HCT116 (cell line): ENCODE results near the gene RAD51AP2. TPM values are rescaled to one million over a fixed set of nuclear protein-coding genes. Genes with fewer than 3 reads are reported as not detected.

Experiments used
- ATAC-seq: fragments of 200-7000 bp; cut with Tn5 transposase; 2 replicates; pipeline ENCODE4 v1.9.1; 2020; ENCODE audit warnings: mild to moderate bottlenecking, moderate library complexity
- BruUV-seq: library from RNA; stranded (reverse); fragments of 400-500 nt; replicated peaks from 2 replicates; lab custom pipeline; 2021; lab: Mats Ljungman, UMichigan
- CTCF ChIA-PET: fragments of 300-600 bp; sonication (Branson Sonifier 250); formaldehyde crosslinking; loops from one replicate; lab custom pipeline; 2021; ENCODE audit warnings: antibody characterized with exemption; lab: Charles Lee
- POLR2A ChIA-PET: fragments of 300-600, 350-600 bp; sonication (Branson Sonifier 250); formaldehyde crosslinking; loops from one replicate; lab custom pipeline; 2021; ENCODE audit warnings: antibody characterized with exemption; lab: Charles Lee
- RAD21 ChIA-PET, 2 experiments: fragments of 300-600 bp; sonication (Branson Sonifier 250); formaldehyde crosslinking; loops; one replicate each; lab custom pipeline; 2023; ENCODE audit warnings: low total read pairs in 2 of 2; ENCODE audit not compliant: uncharacterized antibody in 2 of 2, unreplicated experiment in 2 of 2, low non-redundant PET in 1 of 2; lab: Charles Lee
- DNase-seq: peaks from one replicate; pipeline ENCODE4 v3.0.0-alpha.2; 2010; ENCODE audit warnings: low read depth, low spot score
- H2AFZ ChIP-seq: fragments of 200-600 bp; shearing (Covaris generic), sonication (generic); 2 replicates; pipeline ENCODE4 v1.6.1; 2017; ENCODE audit warnings: low read depth, mixed run types, mixed read lengths, antibody characterized with exemption, low read length; ENCODE audit not compliant: poor library complexity, severe bottlenecking
- H3K27ac ChIP-seq: 2 replicates; pipeline ENCODE4 v1.5.1; 2012; ENCODE audit warnings: low read depth, low read length
- H3K27me3 ChIP-seq: fragments of 200-600 bp; sonication (generic); 2 replicates; pipeline ENCODE4 v1.6.1; 2016; ENCODE audit warnings: mixed run types, low read length, mixed read lengths; ENCODE audit not compliant: insufficient read depth
- H3K36me3 ChIP-seq, 2 experiments: fragments of 200-500 bp in 1 of 2; fragments of 200-600 bp in 1 of 2; sonication (Bioruptor generic) in 1 of 2; sonication (generic) in 1 of 2; 2 replicates each; pipeline versions ENCODE4 v1.5.1 to v1.6.1; 2014 to 2016; ENCODE audit warnings: low read length in 2 of 2, inconsistent platforms in 1 of 2, mixed read lengths in 1 of 2, mixed run types in 1 of 2; ENCODE audit not compliant: insufficient read depth in 2 of 2, control insufficient read depth in 1 of 2
- H3K4me1 ChIP-seq, 2 experiments: fragments of 200-600 bp in 1 of 2; sonication (generic) in 1 of 2; 2 replicates each; pipeline versions ENCODE4 v1.5.1 to v1.6.1; 2012 to 2017; ENCODE audit warnings: low read length in 2 of 2, inconsistent platforms in 1 of 2, mild to moderate bottlenecking in 1 of 2, mixed read lengths in 1 of 2, mixed run types in 1 of 2, moderate library complexity in 1 of 2; ENCODE audit not compliant: insufficient read depth in 2 of 2, control insufficient read depth in 1 of 2
- H3K4me2 ChIP-seq: fragments of 200-600 bp; sonication (generic); 2 replicates; pipeline ENCODE4 v1.6.1; 2017; ENCODE audit warnings: mixed run types, low read length, mixed read lengths
- H3K4me3 ChIP-seq, 2 experiments: fragments of 200-600 bp in 1 of 2; sonication (generic) in 1 of 2; replicated peaks in 1 of 2; 2 replicates each; pipeline ENCODE4 v1.5.1; 2011 to 2016; ENCODE audit warnings: low read length in 2 of 2, control low read depth in 1 of 2, low read depth in 1 of 2, mild to moderate bottlenecking in 1 of 2, mixed read lengths in 1 of 2, mixed run types in 1 of 2
- H3K79me2 ChIP-seq: fragments of 200-600 bp; sonication (generic); 2 replicates; pipeline ENCODE4 v1.6.1; 2017; ENCODE audit warnings: mild to moderate bottlenecking, mixed run types, low read length, moderate library complexity, mixed read lengths; ENCODE audit not compliant: insufficient read depth
- H3K9ac ChIP-seq: fragments of 200-600 bp; sonication (generic); 2 replicates; pipeline ENCODE4 v1.6.1; 2016; ENCODE audit warnings: low read length, mixed read lengths
- H3K9me2 ChIP-seq: fragments of 200-600 bp; sonication (generic), shearing (Covaris generic); 2 replicates; pipeline ENCODE4 v1.6.1; 2017; ENCODE audit warnings: mixed run types, mild to moderate bottlenecking, moderate library complexity; ENCODE audit not compliant: insufficient read depth
- H3K9me3 ChIP-seq, 2 experiments: fragments of 200-500 bp in 1 of 2; fragments of 200-600 bp in 1 of 2; sonication (Bioruptor generic) in 1 of 2; sonication (generic) in 1 of 2; 2 replicates each; pipeline ENCODE4 v1.6.1; 2014 to 2017; ENCODE audit warnings: low read length in 2 of 2, mixed read lengths in 2 of 2, inconsistent platforms in 1 of 2, low read depth in 1 of 2, mild to moderate bottlenecking in 1 of 2, mixed run types in 1 of 2, moderate library complexity in 1 of 2; ENCODE audit not compliant: control insufficient read depth in 1 of 2, insufficient read depth in 1 of 2
- H4K20me1 ChIP-seq: fragments of 200-600 bp; sonication (generic), shearing (Covaris generic); 2 replicates; pipeline ENCODE4 v1.6.1; 2017; ENCODE audit warnings: mixed run types, mild to moderate bottlenecking, moderate library complexity; ENCODE audit not compliant: insufficient read depth
- CBX3 ChIP-seq: IDR thresholded peaks from 2 replicates; pipeline ENCODE4 v1.6.1; 2012; ENCODE audit warnings: low read depth
- CEBPB ChIP-seq: IDR thresholded peaks from 2 replicates; pipeline ENCODE4 v1.6.1; 2012; ENCODE audit warnings: low read depth
- CTCF ChIP-seq, 3 experiments: fragments of 200-600 bp in 1 of 3; sonication (generic) in 1 of 3; IDR thresholded peaks in 2 of 3; conservative IDR thresholded peaks in 1 of 3; 2 replicates each; pipeline ENCODE4 v1.5.1; 2012 to 2017; ENCODE audit warnings: low read depth in 2 of 3, low read length in 2 of 3, antibody characterized with exemption in 1 of 3, borderline replicate concordance in 1 of 3, control low read depth in 1 of 3, mild to moderate bottlenecking in 1 of 3, mixed read lengths in 1 of 3, mixed run types in 1 of 3, moderate library complexity in 1 of 3; ENCODE audit not compliant: insufficient read depth in 1 of 3
- ELF1 ChIP-seq: IDR thresholded peaks from 2 replicates; pipeline ENCODE4 v1.6.1; 2012; ENCODE audit warnings: low read depth, borderline replicate concordance
- EZH2phosphoT487 ChIP-seq: fragments of 200-600 bp; IDR thresholded peaks from 2 replicates; pipeline ENCODE4 v1.6.1; 2018; ENCODE audit warnings: antibody characterized with exemption, borderline replicate concordance
- FOSL1 ChIP-seq: IDR thresholded peaks from 2 replicates; pipeline ENCODE4 v1.6.1; 2012; ENCODE audit warnings: low read depth
- JUND ChIP-seq: IDR thresholded peaks from 2 replicates; pipeline ENCODE4 v1.6.1; 2012
- POLR2A ChIP-seq: IDR thresholded peaks from 2 replicates; pipeline ENCODE4 v1.7.0; 2011; ENCODE audit warnings: borderline replicate concordance; ENCODE audit not compliant: insufficient read depth, insufficient read length; ENCODE audit errors: extremely low read depth
- SP1 ChIP-seq: IDR thresholded peaks from 2 replicates; pipeline ENCODE4 v1.6.1; 2012; ENCODE audit warnings: low read depth
- SRF ChIP-seq: IDR thresholded peaks from 2 replicates; pipeline ENCODE4 v1.6.1; 2012; ENCODE audit warnings: low read depth
- TCF7L2 ChIP-seq: IDR thresholded peaks from 2 replicates; pipeline ENCODE4 v1.7.0; 2011; ENCODE audit warnings: borderline replicate concordance, inconsistent platforms; ENCODE audit not compliant: insufficient read depth, insufficient read length; ENCODE audit errors: extremely low read depth
- ZFX ChIP-seq: fragments of 450-650 bp; IDR thresholded peaks from 2 replicates; pipeline ENCODE4 v1.6.1; 2017
- intact Hi-C: fragments of 100-400 bp; cut with micrococcal nuclease; formaldehyde crosslinking; loops from 2 replicates; pipeline ENCODE4 v1.10.0; 2022
- total RNA-seq: library from RNA; stranded (reverse); gene quantifications from one replicate; pipeline ENCODE4 v1.2.1, GENCODE V29; 2021; ENCODE audit not compliant: unreplicated experiment
- TF ChIP-seq, protein P1 (sequence below): IDR thresholded peaks from 2 replicates; pipeline ENCODE4 v1.6.1; 2012; ENCODE audit warnings: low read depth
- TF ChIP-seq, protein P2 (sequence below): IDR thresholded peaks from 2 replicates; pipeline ENCODE4 v1.6.1; 2012

Gene RAD51AP2
- total RNA-seq, 1 experiment from 2014 or later: 0.10 TPM

GRCh38 chr2:17517481-17518211, 594 bp downstream of the RAD51AP2 start:
- Histone ChIP-seq H3K27ac (no peak overlapping the region), H3K27me3 (no peaks in the 10 kb centered on the region), H4K20me1 (no peaks in the 10 kb centered on the region), H3K4me1 (peaks cover 0 to 11% of the 10 kb centered on the region in 2 experiments; a peak in 3 of 4 replicates), H3K4me3 (peak overlapping the region; percentile 43 to 61), H3K36me3 (no peaks in the 10 kb centered on the region), H3K9me2 (no peaks in the 10 kb centered on the region), H2AFZ (peak overlapping the region; percentile 85), H3K4me2 (peak overlapping the region; percentile 87), H3K9ac (peak overlapping the region; percentile 54), H3K9me3 (no peaks in the 10 kb centered on the region), H3K79me2 (no peaks in the 10 kb centered on the region)
- intact Hi-C loops: no loop called here
- ChIA-PET CTCF (no interaction called here), RAD21 (no interaction called here), POLR2A (no interaction called here)
- BruUV-seq: no TSS peak
- ATAC-seq (peak; percentile 37), DNase-seq (no peak)
- TF ChIP-seq SP1 (no peak), ELF1 (no peak), SRF (no peak), FOSL1 (no peak), CEBPB (no peak), CBX3 (no peak; the same call in 1 of the 2 replicates), EZH2phosphoT487 (no peak), TCF7L2 (no peak), ZFX (no peak), JUND (no peak), POLR2A (no peak), CTCF (IDR thresholded peaks at IDR 0.05 in 2 of 3, conservative IDR thresholded peaks at IDR 0.05 in 1 of 3; ENCODE audit: borderline replicate concordance in 1 of 3, insufficient read depth in 1 of 3, low read depth in 2 of 3, low read length in 2 of 3) (no peak)
- TF ChIP-seq, protein P1, sequence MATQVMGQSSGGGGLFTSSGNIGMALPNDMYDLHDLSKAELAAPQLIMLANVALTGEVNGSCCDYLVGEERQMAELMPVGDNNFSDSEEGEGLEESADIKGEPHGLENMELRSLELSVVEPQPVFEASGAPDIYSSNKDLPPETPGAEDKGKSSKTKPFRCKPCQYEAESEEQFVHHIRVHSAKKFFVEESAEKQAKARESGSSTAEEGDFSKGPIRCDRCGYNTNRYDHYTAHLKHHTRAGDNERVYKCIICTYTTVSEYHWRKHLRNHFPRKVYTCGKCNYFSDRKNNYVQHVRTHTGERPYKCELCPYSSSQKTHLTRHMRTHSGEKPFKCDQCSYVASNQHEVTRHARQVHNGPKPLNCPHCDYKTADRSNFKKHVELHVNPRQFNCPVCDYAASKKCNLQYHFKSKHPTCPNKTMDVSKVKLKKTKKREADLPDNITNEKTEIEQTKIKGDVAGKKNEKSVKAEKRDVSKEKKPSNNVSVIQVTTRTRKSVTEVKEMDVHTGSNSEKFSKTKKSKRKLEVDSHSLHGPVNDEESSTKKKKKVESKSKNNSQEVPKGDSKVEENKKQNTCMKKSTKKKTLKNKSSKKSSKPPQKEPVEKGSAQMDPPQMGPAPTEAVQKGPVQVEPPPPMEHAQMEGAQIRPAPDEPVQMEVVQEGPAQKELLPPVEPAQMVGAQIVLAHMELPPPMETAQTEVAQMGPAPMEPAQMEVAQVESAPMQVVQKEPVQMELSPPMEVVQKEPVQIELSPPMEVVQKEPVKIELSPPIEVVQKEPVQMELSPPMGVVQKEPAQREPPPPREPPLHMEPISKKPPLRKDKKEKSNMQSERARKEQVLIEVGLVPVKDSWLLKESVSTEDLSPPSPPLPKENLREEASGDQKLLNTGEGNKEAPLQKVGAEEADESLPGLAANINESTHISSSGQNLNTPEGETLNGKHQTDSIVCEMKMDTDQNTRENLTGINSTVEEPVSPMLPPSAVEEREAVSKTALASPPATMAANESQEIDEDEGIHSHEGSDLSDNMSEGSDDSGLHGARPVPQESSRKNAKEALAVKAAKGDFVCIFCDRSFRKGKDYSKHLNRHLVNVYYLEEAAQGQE: no peak
- TF ChIP-seq, protein P2, sequence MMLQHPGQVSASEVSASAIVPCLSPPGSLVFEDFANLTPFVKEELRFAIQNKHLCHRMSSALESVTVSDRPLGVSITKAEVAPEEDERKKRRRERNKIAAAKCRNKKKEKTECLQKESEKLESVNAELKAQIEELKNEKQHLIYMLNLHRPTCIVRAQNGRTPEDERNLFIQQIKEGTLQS: no peak
